Measurements from ENCODE around the gene RRP15.

The RRP15 gene

DNA sequence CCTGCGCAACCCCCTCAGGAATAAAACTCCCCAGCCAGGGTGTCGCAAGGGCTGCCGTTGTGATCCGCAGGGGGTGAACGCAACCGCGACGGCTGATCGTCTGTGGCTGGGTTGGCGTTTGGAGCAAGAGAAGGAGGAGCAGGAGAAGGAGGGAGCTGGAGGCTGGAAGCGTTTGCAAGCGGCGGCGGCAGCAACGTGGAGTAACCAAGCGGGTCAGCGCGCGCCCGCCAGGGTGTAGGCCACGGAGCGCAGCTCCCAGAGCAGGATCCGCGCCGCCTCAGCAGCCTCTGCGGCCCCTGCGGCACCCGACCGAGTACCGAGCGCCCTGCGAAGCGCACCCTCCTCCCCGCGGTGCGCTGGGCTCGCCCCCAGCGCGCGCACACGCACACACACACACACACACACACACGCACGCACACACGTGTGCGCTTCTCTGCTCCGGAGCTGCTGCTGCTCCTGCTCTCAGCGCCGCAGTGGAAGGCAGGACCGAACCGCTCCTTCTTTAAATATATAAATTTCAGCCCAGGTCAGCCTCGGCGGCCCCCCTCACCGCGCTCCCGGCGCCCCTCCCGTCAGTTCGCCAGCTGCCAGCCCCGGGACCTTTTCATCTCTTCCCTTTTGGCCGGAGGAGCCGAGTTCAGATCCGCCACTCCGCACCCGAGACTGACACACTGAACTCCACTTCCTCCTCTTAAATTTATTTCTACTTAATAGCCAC is 60.7 kb downstream of the RRP15 start:
- H3K4me3 ChIP-seq (ENCODE audit: low read depth, low read length), result peak overlapping the region; percentile 41
- peak; percentile 76 for DNase-seq (ENCODE audit: low read depth)
- TF ChIP-seq MYC (IDR thresholded peaks at IDR 0.05; ENCODE audit: low read depth, low read length), result no peak
- TF ChIP-seq CTCF (IDR thresholded peaks at IDR 0.05; ENCODE audit: low read depth, low read length), result no peak
- no peak for TF ChIP-seq POLR2A (IDR thresholded peaks at IDR 0.05; ENCODE audit: extremely low read depth, insufficient read length)
- no peak; the same call in 1 of the 2 replicates for TF ChIP-seq MAX (IDR thresholded peaks at IDR 0.05; ENCODE audit: low read depth, low read length)

DNA sequence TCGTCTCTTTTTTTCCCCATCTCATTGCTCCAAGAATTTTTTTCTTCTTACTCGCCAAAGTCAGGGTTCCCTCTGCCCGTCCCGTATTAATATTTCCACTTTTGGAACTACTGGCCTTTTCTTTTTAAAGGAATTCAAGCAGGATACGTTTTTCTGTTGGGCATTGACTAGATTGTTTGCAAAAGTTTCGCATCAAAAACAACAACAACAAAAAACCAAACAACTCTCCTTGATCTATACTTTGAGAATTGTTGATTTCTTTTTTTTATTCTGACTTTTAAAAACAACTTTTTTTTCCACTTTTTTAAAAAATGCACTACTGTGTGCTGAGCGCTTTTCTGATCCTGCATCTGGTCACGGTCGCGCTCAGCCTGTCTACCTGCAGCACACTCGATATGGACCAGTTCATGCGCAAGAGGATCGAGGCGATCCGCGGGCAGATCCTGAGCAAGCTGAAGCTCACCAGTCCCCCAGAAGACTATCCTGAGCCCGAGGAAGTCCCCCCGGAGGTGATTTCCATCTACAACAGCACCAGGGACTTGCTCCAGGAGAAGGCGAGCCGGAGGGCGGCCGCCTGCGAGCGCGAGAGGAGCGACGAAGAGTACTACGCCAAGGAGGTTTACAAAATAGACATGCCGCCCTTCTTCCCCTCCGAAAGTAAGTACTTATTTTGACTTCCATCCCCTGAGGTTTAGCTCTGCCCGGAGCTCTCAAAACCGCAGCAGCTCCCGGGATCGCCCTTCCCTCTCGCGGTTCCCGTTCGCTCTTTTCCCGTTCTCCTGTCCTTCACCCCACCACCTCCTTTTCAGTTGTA is 61.5 kb downstream of the RRP15 start:
- peak; percentile 44 for DNase-seq (ENCODE audit: low read depth)
- TF ChIP-seq MYC (IDR thresholded peaks at IDR 0.05; ENCODE audit: low read depth, low read length) (no peak), MAX (IDR thresholded peaks at IDR 0.05; ENCODE audit: low read depth, low read length) (no peak), CTCF (IDR thresholded peaks at IDR 0.05; ENCODE audit: low read depth, low read length) (no peak), POLR2A (IDR thresholded peaks at IDR 0.05; ENCODE audit: extremely low read depth, insufficient read length) (no peak)
- H3K4me3 ChIP-seq (ENCODE audit: low read depth, low read length), result peak overlapping the region; percentile 41

DNA sequence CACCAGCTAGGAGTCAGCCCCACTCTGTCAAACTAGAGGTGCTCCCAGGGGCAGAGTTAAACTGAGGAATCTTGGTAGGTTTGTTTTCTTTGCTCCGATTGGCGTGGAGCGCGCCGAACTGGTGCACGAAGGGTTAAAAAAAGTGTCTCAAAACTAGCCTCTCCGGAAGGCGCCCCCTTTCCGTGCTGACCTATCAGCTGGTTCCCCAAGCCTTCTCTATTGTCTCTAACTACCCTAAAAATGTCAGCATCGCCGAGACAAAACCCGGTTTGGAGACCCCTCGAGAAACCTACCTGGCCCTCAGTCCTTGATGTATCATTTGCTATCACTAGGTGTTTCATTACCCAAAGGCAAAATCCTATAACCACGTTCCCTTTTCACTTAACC is 62.2 kb downstream of the RRP15 start:
- peak; percentile 8 for DNase-seq (ENCODE audit: low read depth)
- H3K4me3 ChIP-seq (ENCODE audit: low read depth, low read length), result no peak overlapping the region
- no peak for TF ChIP-seq CTCF (IDR thresholded peaks at IDR 0.05; ENCODE audit: low read depth, low read length)
- no peak for TF ChIP-seq POLR2A (IDR thresholded peaks at IDR 0.05; ENCODE audit: extremely low read depth, insufficient read length)
- TF ChIP-seq MAX (IDR thresholded peaks at IDR 0.05; ENCODE audit: low read depth, low read length), result no peak
- TF ChIP-seq MYC (IDR thresholded peaks at IDR 0.05; ENCODE audit: low read depth, low read length), result no peak

GRCh38 chr1:218347723-218348627 is 62.9 kb downstream of the RRP15 start:
- TF ChIP-seq POLR2A (IDR thresholded peaks at IDR 0.05; ENCODE audit: extremely low read depth, insufficient read length) (no peak), CTCF (IDR thresholded peaks at IDR 0.05; ENCODE audit: low read depth, low read length) (no peak)
- H3K4me3 ChIP-seq (ENCODE audit: low read depth, low read length), result no peak overlapping the region
- DNase-seq (ENCODE audit: low read depth), result no peak

DNA sequence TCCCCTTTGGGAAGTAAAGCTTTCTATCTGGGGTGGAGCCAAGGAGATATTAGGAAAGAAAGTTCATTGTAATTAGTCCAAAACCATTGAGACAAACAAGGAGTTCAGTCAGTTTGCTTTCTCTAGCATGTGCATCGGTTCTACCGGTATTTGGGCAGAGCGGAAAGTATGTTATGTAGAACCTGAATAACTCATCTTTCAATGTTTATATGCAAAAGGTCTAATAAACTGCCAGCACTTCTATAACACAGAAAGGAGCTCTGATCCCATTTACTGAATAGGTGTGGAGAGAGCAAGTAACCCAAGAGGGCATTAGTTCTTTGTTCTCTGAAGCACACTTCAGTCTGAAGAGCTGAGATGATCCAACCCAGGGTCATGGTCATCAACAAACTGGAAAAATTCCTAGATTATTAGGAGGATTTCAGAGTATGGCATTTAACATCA is 63.6 kb downstream of the RRP15 start:
- H3K4me3 ChIP-seq (ENCODE audit: low read depth, low read length), result no peak overlapping the region
- TF ChIP-seq MAX (IDR thresholded peaks at IDR 0.05; ENCODE audit: low read depth, low read length), result no peak
- no peak for TF ChIP-seq MYC (IDR thresholded peaks at IDR 0.05; ENCODE audit: low read depth, low read length)
- TF ChIP-seq POLR2A (IDR thresholded peaks at IDR 0.05; ENCODE audit: extremely low read depth, insufficient read length), result no peak
- TF ChIP-seq CTCF (IDR thresholded peaks at IDR 0.05; ENCODE audit: low read depth, low read length), result no peak
- no peak for DNase-seq (ENCODE audit: low read depth)

Data from NB4 (cell line).